K562 (cell line): ENCODE measurements around the gene TMPRSS9. TPM values are rescaled to one million over a fixed set of nuclear protein-coding genes. Genes with fewer than 3 reads are reported as not detected.

Source experiments
- ARNT ChIP-seq, 2 experiments: fragments of 450-650 bp; IDR thresholded peaks; 2 replicates each; pipeline ENCODE4 v1.6.1; 2016; ENCODE audit warnings: mild to moderate bottlenecking in 1 of 2
- CBX3 ChIP-seq, 2 experiments: IDR thresholded peaks; 1 replicate in 1 of 2; 2 replicates in 1 of 2; pipeline ENCODE4 v1.6.1; 2012; ENCODE audit warnings: inconsistent platforms in 2 of 2, low read length in 2 of 2, borderline replicate concordance in 1 of 2, control low read depth in 1 of 2
- CREB1 ChIP-seq, 2 experiments: sonication (generic) in 1 of 2; formaldehyde crosslinking in 1 of 2; IDR thresholded peaks; 2 replicates each; pipeline versions ENCODE4 v1.6.1 to v1.8.0; 2012 to 2022; ENCODE audit warnings: inconsistent platforms in 1 of 2, mild to moderate bottlenecking in 1 of 2, missing genetic modification reagents in 1 of 2, moderate library complexity in 1 of 2
- ETS1 ChIP-seq: conservative IDR thresholded peaks from 2 replicates; pipeline ENCODE4 v1.6.1; 2011; ENCODE audit warnings: low read depth, mild to moderate bottlenecking, low read length; ENCODE audit not compliant: control insufficient read depth
- IRF2 ChIP-seq: sonication (generic); formaldehyde crosslinking; IDR thresholded peaks from 2 replicates; pipeline ENCODE4 v1.8.1; 2022; ENCODE audit warnings: mild to moderate bottlenecking, missing genetic modification reagents
- KAT2B ChIP-seq: IDR thresholded peaks from one replicate; pipeline ENCODE4 v1.6.1; 2012; ENCODE audit warnings: low read depth, mild to moderate bottlenecking, control low read depth, inconsistent platforms, low read length, moderate library complexity
- MCM7 ChIP-seq, 2 experiments: fragments of 450-650 bp; IDR thresholded peaks; 2 replicates each; pipeline ENCODE4 v1.6.1; 2016 to 2018
- PHB ChIP-seq: fragments of 250-450 bp; sonication (Bioruptor Pico); IDR thresholded peaks from 2 replicates; pipeline ENCODE4 v1.5.0; 2021
- PHB2 ChIP-seq: fragments of 450-650 bp; IDR thresholded peaks from 2 replicates; pipeline ENCODE4 v1.6.1; 2017; ENCODE audit warnings: low read depth
- PML ChIP-seq: IDR thresholded peaks from 2 replicates; pipeline ENCODE4 v1.6.1; 2012; ENCODE audit warnings: low read length, inconsistent platforms
- PURB ChIP-seq: sonication (generic); formaldehyde crosslinking; IDR thresholded peaks from 2 replicates; pipeline ENCODE4 v1.9.0; 2021; ENCODE audit warnings: low read depth, mild to moderate bottlenecking, missing genetic modification reagents
- SMAD2 ChIP-seq: fragments of 150-350 bp; IDR thresholded peaks from 2 replicates; pipeline ENCODE4 v1.6.1; 2014; ENCODE audit warnings: low read depth, mild to moderate bottlenecking, low read length
- SMAD4 ChIP-seq: fragments of 250-450 bp; sonication (Bioruptor Pico); conservative IDR thresholded peaks from 2 replicates; pipeline ENCODE4 v1.8.0; 2021; ENCODE audit warnings: inconsistent platforms, mild to moderate bottlenecking, moderate library complexity
- YBX1 ChIP-seq: fragments of 450-650 bp; IDR thresholded peaks from 2 replicates; pipeline ENCODE4 v1.7.1; 2016; ENCODE audit warnings: mild to moderate bottlenecking
- ZFX ChIP-seq: sonication (generic); formaldehyde crosslinking; IDR thresholded peaks from 2 replicates; pipeline ENCODE4 v1.8.0; 2022; ENCODE audit warnings: mild to moderate bottlenecking, missing genetic modification reagents, moderate library complexity
- ZNF134 ChIP-seq: fragments of 250-450 bp; sonication (Bioruptor Pico); conservative IDR thresholded peaks from 2 replicates; pipeline ENCODE4 v1.4.0; 2020
- ZNF140 ChIP-seq: fragments of 250-450 bp; sonication (Bioruptor Pico); IDR thresholded peaks from 2 replicates; pipeline ENCODE4 v1.8.0; 2021; ENCODE audit warnings: moderate library complexity, mild to moderate bottlenecking, inconsistent platforms
- ZNF764 ChIP-seq: fragments of 250-450 bp; sonication (Bioruptor Pico); IDR thresholded peaks from 2 replicates; pipeline ENCODE4 v1.4.0; 2020; ENCODE audit warnings: low read depth, mild to moderate bottlenecking, moderate library complexity
- polyA plus RNA-seq, 8 experiments: library from polyadenylated mRNA; depleted of rRNA in 4 of 8; stranded (reverse) in 5 of 8; unstranded in 3 of 8; fragments of >200 nt; fragmentation: Nextera tagmentation in 2 of 8; fragmentation: Illumina TruSeq in 1 of 8; extraction: Ambion mirVana in 2 of 8; extraction: Trizol in 1 of 8; gene quantifications; 2 replicates each; pipeline versions ENCODE4 v1.2.1 to v1.2.3, GENCODE V29; 2011 to 2014; ENCODE audit warnings: inconsistent platforms in 1 of 8, missing spikeins in 1 of 8
- total RNA-seq, 7 experiments: library from RNA; depleted of rRNA in 6 of 7; stranded (reverse); fragments of >200 nt in 6 of 7; fragmentation: Illumina TruSeq in 2 of 7; extraction: Trizol in 2 of 7; gene quantifications; 2 replicates each; pipeline versions ENCODE4 v1.2.1 to v1.2.3, GENCODE V29; 2011 to 2021; ENCODE audit warnings: low replicate concordance in 1 of 7
- TF ChIP-seq, protein P1 (sequence below): sonication (generic); formaldehyde crosslinking; IDR thresholded peaks from 2 replicates; pipeline ENCODE4 v1.8.1; 2023; ENCODE audit warnings: mild to moderate bottlenecking, missing genetic modification reagents
- TF ChIP-seq, protein P2 (sequence below), 2 experiments: fragments of 150-350 bp in 1 of 2; IDR thresholded peaks; 2 replicates each; pipeline ENCODE4 v1.6.1; 2012 to 2016; ENCODE audit warnings: low read depth in 2 of 2, low read length in 2 of 2, mild to moderate bottlenecking in 1 of 2, moderate library complexity in 1 of 2

TMPRSS9 gene
- total and polyA plus RNA-seq, 9 of the 15 experiments (the other 6 are each of a cell fraction or from before 2014, with no cell fraction given), result 0.01 to 0.03 TPM; not detected in 7

GRCh38 chr19:2427429-2428320 is 67.6 kb downstream of the TMPRSS9 start, which contains the start of gene TIMM13 (continued):
- TF ChIP-seq PML, result peak; percentile 79; the same call in 1 of the 2 replicates
- TF ChIP-seq ZFX (CRISPR knock-in tag), result peak; percentile 99
- no peak for TF ChIP-seq YBX1
- no peak for TF ChIP-seq ZNF140 (CRISPR knock-in tag)
- TF ChIP-seq PHB2, result no peak
- TF ChIP-seq SMAD2, result no peak
- peak; percentile 97 for TF ChIP-seq ETS1
- TF ChIP-seq MCM7 (IDR thresholded peaks at IDR 0.05), result no peak
- TF ChIP-seq, protein P1, sequence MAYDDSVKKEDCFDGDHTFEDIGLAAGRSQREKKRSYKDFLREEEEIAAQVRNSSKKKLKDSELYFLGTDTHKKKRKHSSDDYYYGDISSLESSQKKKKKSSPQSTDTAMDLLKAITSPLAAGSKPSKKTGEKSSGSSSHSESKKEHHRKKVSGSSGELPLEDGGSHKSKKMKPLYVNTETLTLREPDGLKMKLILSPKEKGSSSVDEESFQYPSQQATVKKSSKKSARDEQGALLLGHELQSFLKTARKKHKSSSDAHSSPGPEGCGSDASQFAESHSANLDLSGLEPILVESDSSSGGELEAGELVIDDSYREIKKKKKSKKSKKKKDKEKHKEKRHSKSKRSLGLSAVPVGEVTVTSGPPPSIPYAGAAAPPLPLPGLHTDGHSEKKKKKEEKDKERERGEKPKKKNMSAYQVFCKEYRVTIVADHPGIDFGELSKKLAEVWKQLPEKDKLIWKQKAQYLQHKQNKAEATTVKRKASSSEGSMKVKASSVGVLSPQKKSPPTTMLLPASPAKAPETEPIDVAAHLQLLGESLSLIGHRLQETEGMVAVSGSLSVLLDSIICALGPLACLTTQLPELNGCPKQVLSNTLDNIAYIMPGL, result 0 out of 2 replicates have a peak, but pooled peaks have one; percentile 29
- TF ChIP-seq KAT2B, result no peak
- TF ChIP-seq CBX3 (IDR thresholded peaks at IDR 0.05; ENCODE audit: borderline replicate concordance in 1 of 2, low read length in 2 of 2), result no peak
- no peak for TF ChIP-seq IRF2 (CRISPR knock-in tag)
- TF ChIP-seq ARNT (IDR thresholded peaks at IDR 0.05), result no peak
- no peak; the same call in 1 of the 2 replicates for TF ChIP-seq SMAD4 (CRISPR knock-in tag)
- TF ChIP-seq, protein P2, sequence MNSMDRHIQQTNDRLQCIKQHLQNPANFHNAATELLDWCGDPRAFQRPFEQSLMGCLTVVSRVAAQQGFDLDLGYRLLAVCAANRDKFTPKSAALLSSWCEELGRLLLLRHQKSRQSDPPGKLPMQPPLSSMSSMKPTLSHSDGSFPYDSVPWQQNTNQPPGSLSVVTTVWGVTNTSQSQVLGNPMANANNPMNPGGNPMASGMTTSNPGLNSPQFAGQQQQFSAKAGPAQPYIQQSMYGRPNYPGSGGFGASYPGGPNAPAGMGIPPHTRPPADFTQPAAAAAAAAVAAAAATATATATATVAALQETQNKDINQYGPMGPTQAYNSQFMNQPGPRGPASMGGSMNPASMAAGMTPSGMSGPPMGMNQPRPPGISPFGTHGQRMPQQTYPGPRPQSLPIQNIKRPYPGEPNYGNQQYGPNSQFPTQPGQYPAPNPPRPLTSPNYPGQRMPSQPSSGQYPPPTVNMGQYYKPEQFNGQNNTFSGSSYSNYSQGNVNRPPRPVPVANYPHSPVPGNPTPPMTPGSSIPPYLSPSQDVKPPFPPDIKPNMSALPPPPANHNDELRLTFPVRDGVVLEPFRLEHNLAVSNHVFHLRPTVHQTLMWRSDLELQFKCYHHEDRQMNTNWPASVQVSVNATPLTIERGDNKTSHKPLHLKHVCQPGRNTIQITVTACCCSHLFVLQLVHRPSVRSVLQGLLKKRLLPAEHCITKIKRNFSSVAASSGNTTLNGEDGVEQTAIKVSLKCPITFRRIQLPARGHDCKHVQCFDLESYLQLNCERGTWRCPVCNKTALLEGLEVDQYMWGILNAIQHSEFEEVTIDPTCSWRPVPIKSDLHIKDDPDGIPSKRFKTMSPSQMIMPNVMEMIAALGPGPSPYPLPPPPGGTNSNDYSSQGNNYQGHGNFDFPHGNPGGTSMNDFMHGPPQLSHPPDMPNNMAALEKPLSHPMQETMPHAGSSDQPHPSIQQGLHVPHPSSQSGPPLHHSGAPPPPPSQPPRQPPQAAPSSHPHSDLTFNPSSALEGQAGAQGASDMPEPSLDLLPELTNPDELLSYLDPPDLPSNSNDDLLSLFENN (IDR thresholded peaks at IDR 0.05; ENCODE audit: low read depth in 2 of 2, low read length in 2 of 2), result peak; percentile 11 to 44; a peak in 1 of 4 replicates
- no peak for TF ChIP-seq PHB (CRISPR knock-in tag)
- TF ChIP-seq ZNF134 (CRISPR knock-in tag), result no peak
- no peak for TF ChIP-seq ZNF764 (CRISPR knock-in tag)
- TF ChIP-seq CREB1 (IDR thresholded peaks at IDR 0.05), result peak; percentile 96
- TF ChIP-seq CREB1 (CRISPR knock-in tag; IDR thresholded peaks at IDR 0.05), result peak; percentile 98
- no peak for TF ChIP-seq PURB (CRISPR knock-in tag)
